Measurements from ENCODE around the gene GRAMD4. TPM values are rescaled to one million over a fixed set of nuclear protein-coding genes. Genes with fewer than 3 reads are reported as not detected.

GRAMD4 gene
- total RNA-seq, 1 experiment from 2014 or later: 19.8 TPM

GRCh38 chr22:46626911-46627805 is 7.0 kb downstream of the GRAMD4 start:
- no peak overlapping the region for H2BK15ac ChIP-seq (ENCODE audit: low read depth, low read length)
- H3K79me2 ChIP-seq (ENCODE audit: insufficient read depth, low read length): no peaks in the 10 kb centered on the region
- H3K4me2 ChIP-seq (ENCODE audit: insufficient read depth, insufficient read length, low read length): no peak overlapping the region
- no peak overlapping the region for H3K56ac ChIP-seq (ENCODE audit: insufficient read length, low read depth, low read length)
- peak overlapping the region; percentile 80 for H3K18ac ChIP-seq (ENCODE audit: insufficient read length, low read depth, low read length)
- H2BK5ac ChIP-seq (ENCODE audit: insufficient read length, low read length): no peak overlapping the region
- peak overlapping the region; percentile 39 for H3K14ac ChIP-seq (ENCODE audit: insufficient read depth, low read length)
- Mint-ChIP-seq H3K36me3 (ENCODE audit: insufficient read depth in 1 of 3, low read depth in 3 of 3) (peaks cover 0 to 15% (median 3%) of the 10 kb centered on the region in 3 experiments; a peak in 3 of 7 replicates), H3K4me3 (peak overlapping the region in 1 of 2 experiments; percentile 46; a peak in 1 of 5 replicates), H3K27ac (peak overlapping the region; percentile 60 to 92 (median 70); a peak in 4 of 7 replicates), H3K4me1 (peaks cover 9 to 33% of the 10 kb centered on the region in 2 experiments), H3K9me3 (no peaks in the 10 kb centered on the region), H3K27me3 (ENCODE audit: low read depth) (no peaks in the 10 kb centered on the region; the same call in 1 of the 2 replicates)
- H3K79me1 ChIP-seq (ENCODE audit: insufficient read depth, low read depth, low read length, poor library complexity, severe bottlenecking): no peaks in the 10 kb centered on the region
- no peak overlapping the region for H2AFZ ChIP-seq (ENCODE audit: low read length)
- H4K8ac ChIP-seq (replicated peaks; ENCODE audit: insufficient read length, low read depth, low read length): no peak overlapping the region
- no peaks in the 10 kb centered on the region for H3K4me1 ChIP-seq (ENCODE audit: insufficient read depth, low read length)
- no peak overlapping the region for H2BK20ac ChIP-seq (ENCODE audit: low read depth, low read length, poor library complexity, severe bottlenecking)
- no peak overlapping the region for H3K4ac ChIP-seq (ENCODE audit: low read depth, low read length)
- H4K20me1 ChIP-seq (ENCODE audit: control insufficient read depth, insufficient read depth, insufficient read length): no peaks in the 10 kb centered on the region
- no peak overlapping the region for H2AK5ac ChIP-seq (ENCODE audit: insufficient read length, low read length)
- H2BK12ac ChIP-seq (ENCODE audit: insufficient read length, low read depth, low read length): no peak overlapping the region
- peak; percentile 94 for DNase-seq
- no peak overlapping the region for H3K23ac ChIP-seq (ENCODE audit: insufficient read length, low read depth, low read length)
- no peak overlapping the region for H2BK120ac ChIP-seq (ENCODE audit: low read depth, low read length, poor library complexity, severe bottlenecking)
- H3K23me2 ChIP-seq (ENCODE audit: insufficient read length, low read depth, low read length, poor library complexity, severe bottlenecking): no peaks in the 10 kb centered on the region
- no peaks in the 10 kb centered on the region for H3K9me3 ChIP-seq (ENCODE audit: control insufficient read depth, low read depth, low read length)
- H4K91ac ChIP-seq (ENCODE audit: insufficient read length, low read depth, low read length): no peak overlapping the region
- H3K9ac ChIP-seq (ENCODE audit: extremely low read depth, insufficient read length, low read length): no peak overlapping the region
- H3T11ph ChIP-seq (ENCODE audit: low read length): no peak overlapping the region
- no peak for TF ChIP-seq CTCF (conservative IDR thresholded peaks at IDR 0.05)
- no peaks in the 10 kb centered on the region for H3K27me3 ChIP-seq (ENCODE audit: insufficient read depth, low read length)
- no peak overlapping the region for H3K27ac ChIP-seq (ENCODE audit: insufficient read length, low read depth, low read length)
- no CpG with 5 or more reads among the region's 39 CpGs for WGBS (ENCODE audit: extremely low coverage, insufficient read length, low lambda C conversion rate)
- no peak overlapping the region for H4K5ac ChIP-seq (ENCODE audit: insufficient read length, low read depth, low read length)

Measured in H9 (cell line).